WTC11 (cell line): ENCODE measurements around the gene TGFBI. TPM values are rescaled to one million over a fixed set of nuclear protein-coding genes. Genes with fewer than 3 reads are reported as not detected.

Experiments
- ATAC-seq: fragments of 200-7000 bp; cut with Tn5 transposase; 2 replicates; pipeline ENCODE4 v1.10.0; 2021; ENCODE audit warnings: mild to moderate bottlenecking, moderate library complexity
- CTCF ChIA-PET: fragments of 300-600 bp; sonication (Branson Sonifier 250); formaldehyde crosslinking; loops from one replicate; lab custom pipeline; 2021; ENCODE audit warnings: antibody characterized with exemption; lab: Charles Lee
- POLR2A ChIA-PET: fragments of 350-600 bp; sonication (Branson Sonifier 250); formaldehyde crosslinking; loops from one replicate; lab custom pipeline; 2021; ENCODE audit warnings: antibody characterized with exemption; lab: Charles Lee
- DNase-seq: peaks from one replicate; pipeline ENCODE4 v3.0.0; 2021; ENCODE audit warnings: low spot score
- H3K27ac Mint-ChIP-seq: 2 replicates; pipeline ENCODE4 v1.8.0; 2021; ENCODE audit warnings: mixed read lengths
- H3K27me3 Mint-ChIP-seq: 2 replicates; pipeline ENCODE4 v1.8.0; 2021; ENCODE audit warnings: low read depth, mild to moderate bottlenecking, moderate library complexity, mixed read lengths
- H3K36me3 Mint-ChIP-seq: 2 replicates; pipeline ENCODE4 v1.8.0; 2021; ENCODE audit warnings: mixed read lengths
- H3K4me1 Mint-ChIP-seq: 2 replicates; pipeline ENCODE4 v1.8.0; 2022; ENCODE audit warnings: mixed read lengths
- H3K4me3 Mint-ChIP-seq: 2 replicates; pipeline ENCODE4 v1.8.0; 2021; ENCODE audit warnings: mild to moderate bottlenecking, moderate library complexity, mixed read lengths
- H3K9me3 Mint-ChIP-seq: 2 replicates; pipeline ENCODE4 v1.8.0; 2021; ENCODE audit warnings: mixed read lengths
- AR ChIP-seq: fragments of 250-450 bp; sonication (Bioruptor Pico); IDR thresholded peaks from 2 replicates; pipeline ENCODE4 v1.9.0; 2021; ENCODE audit warnings: mild to moderate bottlenecking
- ATF1 ChIP-seq: sonication (generic); formaldehyde crosslinking; IDR thresholded peaks from 2 replicates; pipeline ENCODE4 v1.8.1; 2023; ENCODE audit warnings: mild to moderate bottlenecking, moderate library complexity, missing genetic modification reagents
- ATF2 ChIP-seq: sonication (generic); formaldehyde crosslinking; IDR thresholded peaks from 2 replicates; pipeline ENCODE4 v1.8.1; 2022; ENCODE audit warnings: low read depth, missing genetic modification reagents, borderline replicate concordance
- GABPB1 ChIP-seq: sonication (generic); formaldehyde crosslinking; IDR thresholded peaks from 2 replicates; pipeline ENCODE4 v1.8.1; 2023; ENCODE audit warnings: mild to moderate bottlenecking, missing genetic modification reagents
- MYBL2 ChIP-seq: sonication (generic); formaldehyde crosslinking; IDR thresholded peaks from 2 replicates; pipeline ENCODE4 v1.8.1; 2023; ENCODE audit warnings: mild to moderate bottlenecking, moderate library complexity, missing genetic modification reagents
- TCF7 ChIP-seq: sonication (generic); formaldehyde crosslinking; IDR thresholded peaks from 2 replicates; pipeline ENCODE4 v1.8.0; 2022; ENCODE audit warnings: mild to moderate bottlenecking, low read depth, missing genetic modification reagents, moderate library complexity
- ZMAT4 ChIP-seq: fragments of 250-450 bp; sonication (Bioruptor Pico); IDR thresholded peaks from 2 replicates; pipeline ENCODE4 v1.9.0; 2021; ENCODE audit warnings: mild to moderate bottlenecking
- ZNF263 ChIP-seq: sonication (generic); formaldehyde crosslinking; IDR thresholded peaks from 2 replicates; pipeline ENCODE4 v1.8.1; 2022; ENCODE audit warnings: low read depth, mild to moderate bottlenecking, moderate library complexity, missing genetic modification reagents
- ZNF416 ChIP-seq: fragments of 250-450 bp; sonication (Bioruptor Pico); IDR thresholded peaks from 2 replicates; pipeline ENCODE4 v1.9.0; 2021; ENCODE audit warnings: mild to moderate bottlenecking, inconsistent platforms
- total RNA-seq: library from RNA; stranded (reverse); gene quantifications from 3 replicates; pipeline ENCODE4 v1.2.3, GENCODE V29; 2021
- TF ChIP-seq, protein P1 (sequence below): sonication (generic); formaldehyde crosslinking; IDR thresholded peaks from 2 replicates; pipeline ENCODE4 v1.8.1; 2023; ENCODE audit warnings: mild to moderate bottlenecking, moderate library complexity, missing genetic modification reagents
- TF ChIP-seq, protein P2 (sequence below): sonication (generic); formaldehyde crosslinking; IDR thresholded peaks from 2 replicates; pipeline ENCODE4 v1.8.1; 2023; ENCODE audit warnings: mild to moderate bottlenecking, missing genetic modification reagents
- TF ChIP-seq, protein P3 (sequence below): sonication (generic); formaldehyde crosslinking; conservative IDR thresholded peaks from 2 replicates; pipeline ENCODE4 v1.8.1; 2023; ENCODE audit warnings: mild to moderate bottlenecking, low read depth, missing genetic modification reagents, moderate library complexity
- TF ChIP-seq, protein P4 (sequence below): sonication (generic); formaldehyde crosslinking; IDR thresholded peaks from 2 replicates; pipeline ENCODE4 v1.8.1; 2023; ENCODE audit warnings: mild to moderate bottlenecking, missing genetic modification reagents, borderline replicate concordance

Gene TGFBI
- total RNA-seq, 1 experiment from 2014 or later, result 7.2 TPM

- H3K27me3 Mint-ChIP-seq, result no peaks in the 10 kb centered on the region; the same call in 1 of the 2 replicates
- POLR2A ChIA-PET, result interaction anchor here (0.7 kb wide), 1 partner anchor 168 kb away, joined by 3 read pairs; no protein-coding TSS in a partner anchor
- DNase-seq (no peak), ATAC-seq (no peak)
- no peak overlapping the region for H3K27ac Mint-ChIP-seq
- TF ChIP-seq ZNF416 (CRISPR knock-in tag), result no peak
- TF ChIP-seq GABPB1 (CRISPR knock-in tag), result peak; percentile 90
- H3K4me1 Mint-ChIP-seq, result peaks cover 15% of the 10 kb centered on the region
- no peaks in the 10 kb centered on the region for H3K36me3 Mint-ChIP-seq
- CTCF ChIA-PET, result no interaction called here
- H3K4me3 Mint-ChIP-seq, result no peak overlapping the region
- no peaks in the 10 kb centered on the region for H3K9me3 Mint-ChIP-seq
These were observed 24.8 kb downstream of the TGFBI start for GRCh38 chr5:136053336-136054141.

DNA sequence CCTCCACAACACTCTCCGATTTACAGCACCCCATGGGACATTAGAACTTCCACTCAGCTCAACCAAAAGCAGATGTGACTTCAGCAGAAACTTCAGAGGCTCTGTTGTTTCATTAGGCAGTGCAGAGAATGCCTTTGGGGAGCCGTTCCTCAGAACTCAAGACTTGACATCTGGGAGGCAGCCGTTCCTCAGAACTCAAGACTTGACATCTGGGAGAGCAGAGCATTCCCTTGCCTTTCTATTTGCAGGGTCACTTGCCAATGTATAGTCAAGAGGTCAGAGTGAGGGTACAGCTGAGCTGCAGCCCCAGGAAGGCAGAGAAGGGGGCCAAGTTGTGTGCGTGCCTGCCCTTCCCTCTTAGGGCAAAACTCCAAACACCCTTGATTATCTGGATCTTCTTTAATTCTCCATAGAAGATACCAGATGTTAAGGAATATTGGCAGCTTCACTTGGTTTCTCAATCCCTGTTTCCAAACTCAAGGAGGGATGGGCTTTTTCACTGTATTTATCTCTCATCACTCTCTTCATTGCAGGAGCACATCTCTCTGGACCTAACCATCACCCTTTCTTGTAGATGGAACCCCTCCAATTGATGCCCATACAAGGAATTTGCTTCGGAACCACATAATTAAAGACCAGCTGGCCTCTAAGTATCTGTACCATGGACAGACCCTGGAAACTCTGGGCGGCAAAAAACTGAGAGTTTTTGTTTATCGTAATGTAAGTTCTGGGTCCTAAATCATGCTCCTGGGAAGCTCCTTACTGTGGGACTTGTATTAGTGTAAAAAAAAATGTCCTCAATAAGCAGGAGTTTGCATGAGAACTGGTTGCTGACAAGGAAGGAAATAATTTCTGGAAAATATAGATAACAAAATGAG is 25.6 kb downstream of the TGFBI start:
- no peak overlapping the region for H3K4me3 Mint-ChIP-seq

More for the DNA sequence above, 25.6 kb downstream of the TGFBI start:
- no peak for DNase-seq
- TF ChIP-seq, protein P1, sequence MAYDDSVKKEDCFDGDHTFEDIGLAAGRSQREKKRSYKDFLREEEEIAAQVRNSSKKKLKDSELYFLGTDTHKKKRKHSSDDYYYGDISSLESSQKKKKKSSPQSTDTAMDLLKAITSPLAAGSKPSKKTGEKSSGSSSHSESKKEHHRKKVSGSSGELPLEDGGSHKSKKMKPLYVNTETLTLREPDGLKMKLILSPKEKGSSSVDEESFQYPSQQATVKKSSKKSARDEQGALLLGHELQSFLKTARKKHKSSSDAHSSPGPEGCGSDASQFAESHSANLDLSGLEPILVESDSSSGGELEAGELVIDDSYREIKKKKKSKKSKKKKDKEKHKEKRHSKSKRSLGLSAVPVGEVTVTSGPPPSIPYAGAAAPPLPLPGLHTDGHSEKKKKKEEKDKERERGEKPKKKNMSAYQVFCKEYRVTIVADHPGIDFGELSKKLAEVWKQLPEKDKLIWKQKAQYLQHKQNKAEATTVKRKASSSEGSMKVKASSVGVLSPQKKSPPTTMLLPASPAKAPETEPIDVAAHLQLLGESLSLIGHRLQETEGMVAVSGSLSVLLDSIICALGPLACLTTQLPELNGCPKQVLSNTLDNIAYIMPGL, result no peak
- TF ChIP-seq TCF7 (CRISPR knock-in tag) (no peak), MYBL2 (CRISPR knock-in tag) (no peak), ATF1 (CRISPR knock-in tag) (no peak), ATF2 (no peak), ZNF416 (CRISPR knock-in tag) (no peak), ZNF263 (CRISPR knock-in tag) (no peak), ZMAT4 (CRISPR knock-in tag) (no peak), AR (CRISPR knock-in tag) (no peak)
- TF ChIP-seq, protein P2, sequence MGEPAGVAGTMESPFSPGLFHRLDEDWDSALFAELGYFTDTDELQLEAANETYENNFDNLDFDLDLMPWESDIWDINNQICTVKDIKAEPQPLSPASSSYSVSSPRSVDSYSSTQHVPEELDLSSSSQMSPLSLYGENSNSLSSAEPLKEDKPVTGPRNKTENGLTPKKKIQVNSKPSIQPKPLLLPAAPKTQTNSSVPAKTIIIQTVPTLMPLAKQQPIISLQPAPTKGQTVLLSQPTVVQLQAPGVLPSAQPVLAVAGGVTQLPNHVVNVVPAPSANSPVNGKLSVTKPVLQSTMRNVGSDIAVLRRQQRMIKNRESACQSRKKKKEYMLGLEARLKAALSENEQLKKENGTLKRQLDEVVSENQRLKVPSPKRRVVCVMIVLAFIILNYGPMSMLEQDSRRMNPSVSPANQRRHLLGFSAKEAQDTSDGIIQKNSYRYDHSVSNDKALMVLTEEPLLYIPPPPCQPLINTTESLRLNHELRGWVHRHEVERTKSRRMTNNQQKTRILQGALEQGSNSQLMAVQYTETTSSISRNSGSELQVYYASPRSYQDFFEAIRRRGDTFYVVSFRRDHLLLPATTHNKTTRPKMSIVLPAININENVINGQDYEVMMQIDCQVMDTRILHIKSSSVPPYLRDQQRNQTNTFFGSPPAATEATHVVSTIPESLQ, result no peak
- TF ChIP-seq, protein P3, sequence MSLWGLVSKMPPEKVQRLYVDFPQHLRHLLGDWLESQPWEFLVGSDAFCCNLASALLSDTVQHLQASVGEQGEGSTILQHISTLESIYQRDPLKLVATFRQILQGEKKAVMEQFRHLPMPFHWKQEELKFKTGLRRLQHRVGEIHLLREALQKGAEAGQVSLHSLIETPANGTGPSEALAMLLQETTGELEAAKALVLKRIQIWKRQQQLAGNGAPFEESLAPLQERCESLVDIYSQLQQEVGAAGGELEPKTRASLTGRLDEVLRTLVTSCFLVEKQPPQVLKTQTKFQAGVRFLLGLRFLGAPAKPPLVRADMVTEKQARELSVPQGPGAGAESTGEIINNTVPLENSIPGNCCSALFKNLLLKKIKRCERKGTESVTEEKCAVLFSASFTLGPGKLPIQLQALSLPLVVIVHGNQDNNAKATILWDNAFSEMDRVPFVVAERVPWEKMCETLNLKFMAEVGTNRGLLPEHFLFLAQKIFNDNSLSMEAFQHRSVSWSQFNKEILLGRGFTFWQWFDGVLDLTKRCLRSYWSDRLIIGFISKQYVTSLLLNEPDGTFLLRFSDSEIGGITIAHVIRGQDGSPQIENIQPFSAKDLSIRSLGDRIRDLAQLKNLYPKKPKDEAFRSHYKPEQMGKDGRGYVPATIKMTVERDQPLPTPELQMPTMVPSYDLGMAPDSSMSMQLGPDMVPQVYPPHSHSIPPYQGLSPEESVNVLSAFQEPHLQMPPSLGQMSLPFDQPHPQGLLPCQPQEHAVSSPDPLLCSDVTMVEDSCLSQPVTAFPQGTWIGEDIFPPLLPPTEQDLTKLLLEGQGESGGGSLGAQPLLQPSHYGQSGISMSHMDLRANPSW, result no peak
- TF ChIP-seq, protein P4, sequence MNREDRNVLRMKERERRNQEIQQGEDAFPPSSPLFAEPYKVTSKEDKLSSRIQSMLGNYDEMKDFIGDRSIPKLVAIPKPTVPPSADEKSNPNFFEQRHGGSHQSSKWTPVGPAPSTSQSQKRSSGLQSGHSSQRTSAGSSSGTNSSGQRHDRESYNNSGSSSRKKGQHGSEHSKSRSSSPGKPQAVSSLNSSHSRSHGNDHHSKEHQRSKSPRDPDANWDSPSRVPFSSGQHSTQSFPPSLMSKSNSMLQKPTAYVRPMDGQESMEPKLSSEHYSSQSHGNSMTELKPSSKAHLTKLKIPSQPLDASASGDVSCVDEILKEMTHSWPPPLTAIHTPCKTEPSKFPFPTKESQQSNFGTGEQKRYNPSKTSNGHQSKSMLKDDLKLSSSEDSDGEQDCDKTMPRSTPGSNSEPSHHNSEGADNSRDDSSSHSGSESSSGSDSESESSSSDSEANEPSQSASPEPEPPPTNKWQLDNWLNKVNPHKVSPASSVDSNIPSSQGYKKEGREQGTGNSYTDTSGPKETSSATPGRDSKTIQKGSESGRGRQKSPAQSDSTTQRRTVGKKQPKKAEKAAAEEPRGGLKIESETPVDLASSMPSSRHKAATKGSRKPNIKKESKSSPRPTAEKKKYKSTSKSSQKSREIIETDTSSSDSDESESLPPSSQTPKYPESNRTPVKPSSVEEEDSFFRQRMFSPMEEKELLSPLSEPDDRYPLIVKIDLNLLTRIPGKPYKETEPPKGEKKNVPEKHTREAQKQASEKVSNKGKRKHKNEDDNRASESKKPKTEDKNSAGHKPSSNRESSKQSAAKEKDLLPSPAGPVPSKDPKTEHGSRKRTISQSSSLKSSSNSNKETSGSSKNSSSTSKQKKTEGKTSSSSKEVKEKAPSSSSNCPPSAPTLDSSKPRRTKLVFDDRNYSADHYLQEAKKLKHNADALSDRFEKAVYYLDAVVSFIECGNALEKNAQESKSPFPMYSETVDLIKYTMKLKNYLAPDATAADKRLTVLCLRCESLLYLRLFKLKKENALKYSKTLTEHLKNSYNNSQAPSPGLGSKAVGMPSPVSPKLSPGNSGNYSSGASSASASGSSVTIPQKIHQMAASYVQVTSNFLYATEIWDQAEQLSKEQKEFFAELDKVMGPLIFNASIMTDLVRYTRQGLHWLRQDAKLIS (CRISPR knock-in tag), result no peak
- no peak overlapping the region for H3K27ac Mint-ChIP-seq
- no peaks in the 10 kb centered on the region for H3K36me3 Mint-ChIP-seq
- no peaks in the 10 kb centered on the region; the same call in 1 of the 2 replicates for H3K27me3 Mint-ChIP-seq
- POLR2A ChIA-PET, result interaction anchor here (0.7 kb wide), 1 partner anchor 169 kb away, joined by 3 read pairs; no protein-coding TSS in a partner anchor
- no peak for ATAC-seq
- H3K4me1 Mint-ChIP-seq, result peaks cover 16% of the 10 kb centered on the region
- no peaks in the 10 kb centered on the region for H3K9me3 Mint-ChIP-seq
- CTCF ChIA-PET, result no interaction called here
